HepG2 (cell line): ENCODE measurements around the gene CGNL1. TPM values are rescaled to one million over a fixed set of nuclear protein-coding genes. Genes with fewer than 3 reads are reported as not detected.
A peak's percentile ranks its signal among the peaks of the same experiment; 100 is the strongest.

Experiments used
- IRF2 ChIP-seq: IDR thresholded peaks from 2 replicates; pipeline ENCODE4 v1.6.1; 2018; ENCODE audit warnings: missing genetic modification reagents, missing compliant biosample characterization
- MEF2D ChIP-seq: sonication (generic); formaldehyde crosslinking; IDR thresholded peaks from 2 replicates; pipeline ENCODE4 v1.5.1; 2020; ENCODE audit warnings: mild to moderate bottlenecking, missing genetic modification reagents
- MLLT10 ChIP-seq: sonication (generic); formaldehyde crosslinking; IDR thresholded peaks from 2 replicates; pipeline ENCODE4 v1.4.0; 2020; ENCODE audit warnings: missing genetic modification reagents
- ONECUT2 ChIP-seq: sonication (generic); formaldehyde crosslinking; IDR thresholded peaks from 2 replicates; pipeline ENCODE4 v1.4.0; 2020; ENCODE audit warnings: missing genetic modification reagents
- ZEB1 ChIP-seq: IDR thresholded peaks from 2 replicates; pipeline ENCODE4 v1.6.1; 2012; ENCODE audit warnings: mild to moderate bottlenecking, low read depth, inconsistent platforms; ENCODE audit not compliant: insufficient replicate concordance
- ZMAT3 ChIP-seq: sonication (generic); formaldehyde crosslinking; conservative IDR thresholded peaks from 2 replicates; pipeline ENCODE4 v1.7.0; 2021; ENCODE audit warnings: missing genetic modification reagents
- ZNF317 ChIP-seq: sonication (generic); formaldehyde crosslinking; IDR thresholded peaks from 2 replicates; pipeline ENCODE4 v1.5.0; 2020; ENCODE audit warnings: mild to moderate bottlenecking, missing genetic modification reagents
- ZNF382 ChIP-seq: sonication (generic); formaldehyde crosslinking; IDR thresholded peaks from 2 replicates; pipeline ENCODE4 v1.5.0; 2020; ENCODE audit warnings: missing genetic modification reagents, mild to moderate bottlenecking, borderline replicate concordance
- ZNF816 ChIP-seq: sonication (generic); formaldehyde crosslinking; IDR thresholded peaks from 2 replicates; pipeline ENCODE4 v1.8.0; 2022; ENCODE audit warnings: missing genetic modification reagents, mild to moderate bottlenecking, borderline replicate concordance
- polyA plus RNA-seq, 8 experiments: library from polyadenylated mRNA; depleted of rRNA in 3 of 8; stranded (reverse) in 7 of 8; unstranded in 1 of 8; fragments of >200 nt; fragmentation: Illumina TruSeq in 4 of 8; extraction: Trizol in 4 of 8; gene quantifications; 2 replicates each; pipeline versions ENCODE4 v1.2.1 to v1.2.3, GENCODE V29; 2011 to 2016; ENCODE audit warnings: low read depth in 4 of 8, missing spikeins in 1 of 8, mixed read lengths in 1 of 8; ENCODE audit not compliant: insufficient read depth in 1 of 8
- total RNA-seq, 5 experiments: library from RNA; depleted of rRNA; stranded (reverse); fragments of >200 nt; fragmentation: Illumina TruSeq; extraction: Trizol; gene quantifications; 2 replicates each; pipeline ENCODE4 v1.2.3, GENCODE V29; 2016; ENCODE audit warnings: low read depth in 1 of 5
- TF ChIP-seq, protein P1 (sequence below): fragments of 450-650 bp; IDR thresholded peaks from 2 replicates; pipeline ENCODE4 v1.6.1; 2016
- TF ChIP-seq, protein P2 (sequence below): sonication (generic); formaldehyde crosslinking; IDR thresholded peaks from 2 replicates; pipeline ENCODE4 v1.4.0; 2020; ENCODE audit warnings: mild to moderate bottlenecking, missing genetic modification reagents
- TF ChIP-seq, protein P3 (sequence below): sonication (generic); formaldehyde crosslinking; IDR thresholded peaks from 2 replicates; pipeline ENCODE4 v1.4.0; 2020; ENCODE audit warnings: mild to moderate bottlenecking, missing genetic modification reagents
- TF ChIP-seq, protein P4 (sequence below): IDR thresholded peaks from 2 replicates; pipeline ENCODE4 v1.6.1; 2016; ENCODE audit warnings: low read depth, borderline replicate concordance
- TF ChIP-seq, protein P5 (sequence below): sonication (generic); formaldehyde crosslinking; IDR thresholded peaks from 2 replicates; pipeline ENCODE4 v1.9.0; 2022; ENCODE audit warnings: missing genetic modification reagents, mild to moderate bottlenecking, borderline replicate concordance
- TF ChIP-seq, protein P6 (sequence below): sonication (generic); formaldehyde crosslinking; IDR thresholded peaks from 2 replicates; pipeline ENCODE4 v1.5.0; 2020; ENCODE audit warnings: mild to moderate bottlenecking, missing genetic modification reagents, borderline replicate concordance
- TF ChIP-seq, protein P7 (sequence below): IDR thresholded peaks from 2 replicates; pipeline ENCODE4 v1.6.1; 2016; ENCODE audit warnings: mild to moderate bottlenecking, missing biosample characterization, missing genetic modification reagents
- TF ChIP-seq, protein P8 (sequence below): sonication (generic); formaldehyde crosslinking; IDR thresholded peaks from 2 replicates; pipeline ENCODE4 v1.5.0; 2020; ENCODE audit warnings: mild to moderate bottlenecking, low read depth, missing genetic modification reagents, borderline replicate concordance

The CGNL1 gene
- total and polyA plus RNA-seq, 2 of the 13 experiments (the other 11 are each of a cell fraction or from before 2014, with no cell fraction given): 5.6 to 15.6 TPM

DNA sequence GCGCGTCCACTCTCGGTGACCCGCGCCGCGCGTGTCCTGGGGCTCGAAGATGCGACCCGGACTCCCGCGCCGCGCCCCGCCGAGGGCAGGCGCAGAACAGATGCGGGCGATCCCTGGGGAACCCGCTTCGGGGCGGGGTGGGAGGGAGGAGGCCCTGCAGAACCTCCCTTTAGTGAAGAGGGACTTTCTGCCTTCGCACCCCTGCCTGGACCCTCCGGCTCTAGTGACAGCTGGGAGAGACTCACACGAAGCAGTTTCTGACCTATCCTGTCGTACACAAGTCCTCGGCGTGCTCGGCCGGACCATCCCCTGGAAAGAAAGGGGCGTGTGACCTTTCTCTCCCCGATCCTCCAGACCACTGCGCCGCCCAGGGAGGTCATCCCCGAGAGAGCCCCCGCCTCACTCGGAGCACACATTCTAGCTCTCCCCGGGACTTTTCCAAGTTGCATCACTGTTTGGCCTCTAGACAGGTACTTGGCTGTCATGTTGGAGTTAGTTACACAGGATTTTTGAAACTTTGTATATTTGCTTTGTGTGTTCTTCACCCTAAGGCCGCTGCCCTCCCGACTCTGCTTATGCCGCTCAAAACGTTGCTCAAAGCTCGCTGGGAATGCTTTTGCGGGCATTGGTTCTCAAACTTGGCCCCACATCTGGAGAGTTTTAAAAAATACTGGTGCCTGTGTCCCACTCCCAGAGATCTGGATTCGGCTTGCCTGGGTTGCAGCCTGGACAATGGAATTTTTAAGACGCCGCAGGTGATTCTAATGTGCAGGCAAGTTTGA, 582 bp downstream of the CGNL1 start (continued):
- TF ChIP-seq, protein P1, sequence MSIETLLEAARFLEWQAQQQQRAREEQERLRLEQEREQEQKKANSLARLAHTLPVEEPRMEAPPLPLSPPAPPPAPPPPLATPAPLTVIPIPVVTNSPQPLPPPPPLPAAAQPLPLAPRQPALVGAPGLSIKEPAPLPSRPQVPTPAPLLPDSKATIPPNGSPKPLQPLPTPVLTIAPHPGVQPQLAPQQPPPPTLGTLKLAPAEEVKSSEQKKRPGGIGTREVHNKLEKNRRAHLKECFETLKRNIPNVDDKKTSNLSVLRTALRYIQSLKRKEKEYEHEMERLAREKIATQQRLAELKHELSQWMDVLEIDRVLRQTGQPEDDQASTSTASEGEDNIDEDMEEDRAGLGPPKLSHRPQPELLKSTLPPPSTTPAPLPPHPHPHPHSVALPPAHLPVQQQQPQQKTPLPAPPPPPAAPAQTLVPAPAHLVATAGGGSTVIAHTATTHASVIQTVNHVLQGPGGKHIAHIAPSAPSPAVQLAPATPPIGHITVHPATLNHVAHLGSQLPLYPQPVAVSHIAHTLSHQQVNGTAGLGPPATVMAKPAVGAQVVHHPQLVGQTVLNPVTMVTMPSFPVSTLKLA: no peak
- TF ChIP-seq, protein P2, sequence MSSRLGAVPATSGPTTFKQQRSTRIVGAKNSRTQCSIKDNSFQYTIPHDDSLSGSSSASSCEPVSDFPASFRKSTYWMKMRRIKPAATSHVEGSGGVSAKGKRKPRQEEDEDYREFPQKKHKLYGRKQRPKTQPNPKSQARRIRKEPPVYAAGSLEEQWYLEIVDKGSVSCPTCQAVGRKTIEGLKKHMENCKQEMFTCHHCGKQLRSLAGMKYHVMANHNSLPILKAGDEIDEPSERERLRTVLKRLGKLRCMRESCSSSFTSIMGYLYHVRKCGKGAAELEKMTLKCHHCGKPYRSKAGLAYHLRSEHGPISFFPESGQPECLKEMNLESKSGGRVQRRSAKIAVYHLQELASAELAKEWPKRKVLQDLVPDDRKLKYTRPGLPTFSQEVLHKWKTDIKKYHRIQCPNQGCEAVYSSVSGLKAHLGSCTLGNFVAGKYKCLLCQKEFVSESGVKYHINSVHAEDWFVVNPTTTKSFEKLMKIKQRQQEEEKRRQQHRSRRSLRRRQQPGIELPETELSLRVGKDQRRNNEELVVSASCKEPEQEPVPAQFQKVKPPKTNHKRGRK: no peak
- TF ChIP-seq MLLT10 (CRISPR knock-in tag) (no peak), ONECUT2 (no peak), IRF2 (CRISPR knock-in tag) (no peak; the same call in 1 of the 2 replicates), ZEB1 (no peak), ZNF317 (CRISPR knock-in tag) (peak; percentile 41; the same call in 1 of the 2 replicates), ZNF816 (CRISPR knock-in tag) (0 out of 2 replicates have a peak, but pooled peaks have one; percentile 39), ZMAT3 (CRISPR knock-in tag) (no peak), MEF2D (CRISPR knock-in tag) (no peak), ZNF382 (CRISPR knock-in tag) (no peak)
- TF ChIP-seq, protein P3, sequence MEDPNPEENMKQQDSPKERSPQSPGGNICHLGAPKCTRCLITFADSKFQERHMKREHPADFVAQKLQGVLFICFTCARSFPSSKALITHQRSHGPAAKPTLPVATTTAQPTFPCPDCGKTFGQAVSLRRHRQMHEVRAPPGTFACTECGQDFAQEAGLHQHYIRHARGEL: no peak
- TF ChIP-seq, protein P4, sequence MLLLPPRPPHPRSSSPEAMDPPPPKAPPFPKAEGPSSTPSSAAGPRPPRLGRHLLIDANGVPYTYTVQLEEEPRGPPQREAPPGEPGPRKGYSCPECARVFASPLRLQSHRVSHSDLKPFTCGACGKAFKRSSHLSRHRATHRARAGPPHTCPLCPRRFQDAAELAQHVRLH (CRISPR knock-in tag): no peak
- TF ChIP-seq, protein P5, sequence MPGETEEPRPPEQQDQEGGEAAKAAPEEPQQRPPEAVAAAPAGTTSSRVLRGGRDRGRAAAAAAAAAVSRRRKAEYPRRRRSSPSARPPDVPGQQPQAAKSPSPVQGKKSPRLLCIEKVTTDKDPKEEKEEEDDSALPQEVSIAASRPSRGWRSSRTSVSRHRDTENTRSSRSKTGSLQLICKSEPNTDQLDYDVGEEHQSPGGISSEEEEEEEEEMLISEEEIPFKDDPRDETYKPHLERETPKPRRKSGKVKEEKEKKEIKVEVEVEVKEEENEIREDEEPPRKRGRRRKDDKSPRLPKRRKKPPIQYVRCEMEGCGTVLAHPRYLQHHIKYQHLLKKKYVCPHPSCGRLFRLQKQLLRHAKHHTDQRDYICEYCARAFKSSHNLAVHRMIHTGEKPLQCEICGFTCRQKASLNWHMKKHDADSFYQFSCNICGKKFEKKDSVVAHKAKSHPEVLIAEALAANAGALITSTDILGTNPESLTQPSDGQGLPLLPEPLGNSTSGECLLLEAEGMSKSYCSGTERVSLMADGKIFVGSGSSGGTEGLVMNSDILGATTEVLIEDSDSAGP (CRISPR knock-in tag): peak; percentile 33; the same call in 1 of the 2 replicates
- TF ChIP-seq, protein P6, sequence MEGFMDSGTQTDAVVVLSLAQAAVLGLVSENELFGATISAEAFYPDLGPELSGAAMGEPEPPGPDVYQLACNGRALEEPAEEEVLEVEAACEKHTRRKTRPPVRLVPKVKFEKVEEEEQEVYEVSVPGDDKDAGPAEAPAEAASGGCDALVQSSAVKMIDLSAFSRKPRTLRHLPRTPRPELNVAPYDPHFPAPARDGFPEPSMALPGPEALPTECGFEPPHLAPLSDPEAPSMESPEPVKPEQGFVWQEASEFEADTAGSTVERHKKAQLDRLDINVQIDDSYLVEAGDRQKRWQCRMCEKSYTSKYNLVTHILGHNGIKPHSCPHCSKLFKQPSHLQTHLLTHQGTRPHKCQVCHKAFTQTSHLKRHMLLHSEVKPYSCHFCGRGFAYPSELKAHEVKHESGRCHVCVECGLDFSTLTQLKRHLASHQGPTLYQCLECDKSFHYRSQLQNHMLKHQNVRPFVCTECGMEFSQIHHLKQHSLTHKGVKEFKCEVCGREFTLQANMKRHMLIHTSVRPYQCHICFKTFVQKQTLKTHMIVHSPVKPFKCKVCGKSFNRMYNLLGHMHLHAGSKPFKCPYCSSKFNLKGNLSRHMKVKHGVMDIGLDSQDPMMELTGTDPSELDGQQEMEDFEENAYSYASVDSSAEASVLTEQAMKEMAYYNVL: peak; percentile 71; the same call in 1 of the 2 replicates
- TF ChIP-seq, protein P7, sequence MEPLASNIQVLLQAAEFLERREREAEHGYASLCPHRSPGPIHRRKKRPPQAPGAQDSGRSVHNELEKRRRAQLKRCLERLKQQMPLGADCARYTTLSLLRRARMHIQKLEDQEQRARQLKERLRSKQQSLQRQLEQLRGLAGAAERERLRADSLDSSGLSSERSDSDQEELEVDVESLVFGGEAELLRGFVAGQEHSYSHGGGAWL (CRISPR knock-in tag): no peak
- TF ChIP-seq, protein P8, sequence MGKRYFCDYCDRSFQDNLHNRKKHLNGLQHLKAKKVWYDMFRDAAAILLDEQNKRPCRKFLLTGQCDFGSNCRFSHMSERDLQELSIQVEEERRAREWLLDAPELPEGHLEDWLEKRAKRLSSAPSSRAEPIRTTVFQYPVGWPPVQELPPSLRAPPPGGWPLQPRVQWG: no peak
